GM12864 (cell line): Measurements from ENCODE around the gene RGR.

Experiments used
- DNase-seq: peaks from one replicate; pipeline ENCODE4 v3.0.0-alpha.2; 2011; ENCODE audit warnings: low read depth
- H3K4me3 ChIP-seq: 2 replicates; pipeline ENCODE4 v1.5.1; 2011; ENCODE audit warnings: mild to moderate bottlenecking, low read depth, low read length, control low read depth
- TF ChIP-seq, protein P1 (sequence below): IDR thresholded peaks from 2 replicates; pipeline ENCODE4 v1.5.1; 2011; ENCODE audit warnings: low read depth, mild to moderate bottlenecking, moderate library complexity, low read length, control low read depth, inconsistent platforms; ENCODE audit errors: missing control alignments

The RGR gene

DNA sequence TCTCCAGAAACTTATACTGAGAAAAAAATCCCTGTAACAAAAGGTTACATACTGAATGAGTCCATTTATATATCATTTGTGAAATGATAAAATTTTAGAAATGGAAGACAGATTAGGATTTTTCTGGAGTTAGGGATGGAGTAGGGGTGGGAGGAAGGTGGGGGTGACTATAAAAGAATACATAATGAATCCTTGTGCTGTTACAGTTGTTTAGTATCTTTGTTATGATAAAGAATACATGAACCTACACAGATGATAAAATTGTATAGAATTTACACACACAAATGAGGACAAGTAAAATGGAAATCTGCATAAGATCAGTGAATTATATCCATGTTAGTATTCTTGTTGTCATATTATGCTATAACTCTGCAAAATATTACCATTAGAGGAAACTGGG is 41.8 kb downstream of the RGR start:
- TF ChIP-seq, protein P1, sequence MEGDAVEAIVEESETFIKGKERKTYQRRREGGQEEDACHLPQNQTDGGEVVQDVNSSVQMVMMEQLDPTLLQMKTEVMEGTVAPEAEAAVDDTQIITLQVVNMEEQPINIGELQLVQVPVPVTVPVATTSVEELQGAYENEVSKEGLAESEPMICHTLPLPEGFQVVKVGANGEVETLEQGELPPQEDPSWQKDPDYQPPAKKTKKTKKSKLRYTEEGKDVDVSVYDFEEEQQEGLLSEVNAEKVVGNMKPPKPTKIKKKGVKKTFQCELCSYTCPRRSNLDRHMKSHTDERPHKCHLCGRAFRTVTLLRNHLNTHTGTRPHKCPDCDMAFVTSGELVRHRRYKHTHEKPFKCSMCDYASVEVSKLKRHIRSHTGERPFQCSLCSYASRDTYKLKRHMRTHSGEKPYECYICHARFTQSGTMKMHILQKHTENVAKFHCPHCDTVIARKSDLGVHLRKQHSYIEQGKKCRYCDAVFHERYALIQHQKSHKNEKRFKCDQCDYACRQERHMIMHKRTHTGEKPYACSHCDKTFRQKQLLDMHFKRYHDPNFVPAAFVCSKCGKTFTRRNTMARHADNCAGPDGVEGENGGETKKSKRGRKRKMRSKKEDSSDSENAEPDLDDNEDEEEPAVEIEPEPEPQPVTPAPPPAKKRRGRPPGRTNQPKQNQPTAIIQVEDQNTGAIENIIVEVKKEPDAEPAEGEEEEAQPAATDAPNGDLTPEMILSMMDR: no peak
- no peak overlapping the region for H3K4me3 ChIP-seq
- no peak for DNase-seq

DNA sequence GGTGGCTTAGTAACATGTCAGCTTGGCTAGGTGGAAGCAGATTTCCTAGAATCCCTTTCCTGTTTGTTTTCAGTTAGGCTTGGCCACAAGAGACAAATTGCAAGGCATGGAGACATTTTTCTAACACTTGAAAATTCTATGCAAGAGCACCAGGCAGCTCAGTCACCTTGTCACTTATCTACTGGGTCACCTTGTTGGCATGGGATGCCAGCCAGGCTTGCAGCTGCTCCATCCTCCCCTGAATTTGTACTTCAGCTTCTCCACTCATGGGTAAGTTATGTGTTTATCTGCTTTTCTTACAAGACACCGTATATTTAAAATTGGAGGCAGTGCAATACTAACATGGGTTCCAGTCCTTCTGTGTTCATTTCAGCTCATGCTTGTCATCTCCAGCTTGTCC is 43.3 kb downstream of the RGR start:
- no peak overlapping the region for H3K4me3 ChIP-seq
- TF ChIP-seq, protein P1: no peak
- DNase-seq: no peak

DNA sequence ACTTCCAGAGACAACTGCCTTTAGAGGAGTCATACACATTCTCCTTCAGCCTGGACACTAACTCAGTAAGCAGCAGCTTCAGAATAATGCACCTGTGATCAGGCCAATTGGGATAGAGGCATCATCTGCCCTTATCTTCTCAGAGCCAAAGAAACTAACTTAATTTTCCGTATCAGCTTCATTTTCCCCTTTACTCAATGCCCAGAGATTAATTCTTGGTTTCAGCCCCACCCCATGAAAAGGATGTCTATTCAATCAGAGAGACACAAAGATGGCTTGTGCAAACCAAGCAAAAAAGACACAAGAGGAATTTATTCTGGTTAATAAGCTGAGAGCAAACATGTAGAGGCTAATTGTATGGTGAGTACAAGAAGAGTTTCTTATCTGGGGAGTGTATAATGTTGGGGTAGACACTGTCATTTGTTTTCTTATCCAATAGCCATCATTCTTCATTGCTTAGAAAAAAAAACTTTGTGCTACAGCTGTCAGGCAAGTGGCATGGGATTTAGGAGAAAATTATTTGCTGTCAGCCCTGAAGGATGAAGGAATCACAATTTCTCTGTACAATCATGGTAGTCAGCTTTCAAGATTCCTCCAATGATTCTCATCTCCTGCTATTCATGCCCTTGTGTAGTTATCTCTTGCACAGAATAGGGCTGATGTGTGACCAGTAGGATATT is 44.8 kb downstream of the RGR start:
- DNase-seq: no peak
- TF ChIP-seq, protein P1: no peak
- H3K4me3 ChIP-seq: no peak overlapping the region

DNA sequence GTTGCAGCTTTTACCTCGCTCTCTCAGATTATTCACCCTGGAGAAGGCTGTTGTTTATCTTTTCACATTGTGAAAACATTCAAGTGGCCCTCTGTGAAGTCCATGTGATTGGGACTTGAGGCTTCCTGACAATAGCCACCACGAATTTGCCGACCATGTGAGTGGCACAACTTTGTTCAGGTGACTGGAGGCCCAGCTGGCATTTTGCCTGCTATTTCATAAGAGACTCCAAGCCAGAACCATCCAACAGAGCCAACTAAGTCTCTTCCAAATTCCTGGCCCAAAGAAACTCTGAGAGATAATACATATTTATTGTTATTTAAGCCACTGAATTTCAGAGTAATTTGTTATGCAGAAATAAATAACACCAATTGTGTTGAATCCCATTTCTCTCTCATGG is 45.4 kb downstream of the RGR start:
- H3K4me3 ChIP-seq: no peak overlapping the region
- TF ChIP-seq, protein P1: no peak
- no peak for DNase-seq

DNA sequence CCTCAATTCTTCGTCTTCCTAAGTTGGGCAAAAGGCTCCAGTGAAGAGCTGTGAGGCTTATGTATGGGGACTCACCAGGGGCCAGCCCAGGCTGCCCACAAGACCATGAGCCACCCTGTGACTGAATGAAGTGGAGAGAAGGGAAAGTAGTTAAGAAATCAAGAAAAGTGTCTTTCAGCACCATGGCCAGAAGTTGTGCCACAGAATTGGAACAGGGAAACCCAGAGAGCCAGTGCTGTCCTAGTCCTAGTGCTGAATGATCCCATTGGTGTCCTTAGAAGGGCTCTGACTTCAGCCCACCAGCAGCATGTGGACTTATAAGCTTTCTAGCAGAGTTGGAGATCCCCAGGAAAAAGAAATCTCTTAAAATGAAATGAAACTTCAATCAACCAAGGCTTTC is 46.5 kb downstream of the RGR start:
- no peak for DNase-seq
- H3K4me3 ChIP-seq: no peak overlapping the region
- TF ChIP-seq, protein P1: no peak

DNA sequence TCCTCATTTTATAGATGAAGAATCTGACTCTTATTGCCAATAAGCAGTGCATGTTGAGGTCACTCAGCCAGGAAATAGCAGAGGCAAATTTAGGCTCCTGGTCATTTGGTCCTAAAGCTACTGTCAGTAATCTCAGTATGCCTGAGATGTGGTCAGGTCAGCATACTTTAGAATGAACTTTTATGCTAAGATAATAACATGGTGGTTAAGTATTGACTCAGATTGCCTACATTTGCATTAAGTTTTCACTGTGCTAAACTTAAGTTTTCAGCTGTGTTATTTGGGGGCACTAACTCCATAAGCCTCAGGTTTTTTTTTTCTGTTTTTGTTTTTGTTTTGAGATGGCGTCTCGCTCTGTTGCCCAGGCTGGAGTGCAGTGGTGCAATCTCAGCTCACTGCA is 47.6 kb downstream of the RGR start:
- no peak overlapping the region for H3K4me3 ChIP-seq
- DNase-seq: no peak
- TF ChIP-seq, protein P1: no peak

DNA sequence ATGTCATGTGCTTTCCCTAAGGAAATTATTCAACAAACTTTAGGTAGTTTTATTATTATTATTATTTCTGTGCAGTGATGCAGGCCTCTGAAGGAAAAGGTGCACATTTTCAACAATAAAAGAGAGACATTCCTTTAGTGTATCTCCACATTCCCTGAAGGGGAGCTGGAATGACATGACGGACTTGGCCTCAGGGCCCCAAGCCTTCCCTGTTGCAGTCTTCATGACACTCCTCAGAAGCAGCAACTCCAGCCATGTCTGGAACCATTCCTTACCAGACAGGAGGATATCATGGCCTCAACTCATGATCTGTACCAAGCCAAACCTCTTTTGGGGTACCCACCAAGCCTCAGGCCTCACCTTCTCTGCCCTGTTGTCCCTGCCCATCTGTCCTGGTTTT is 48.3 kb downstream of the RGR start:
- DNase-seq: no peak
- H3K4me3 ChIP-seq: no peak overlapping the region

More for the DNA sequence above, 48.3 kb downstream of the RGR start:
- TF ChIP-seq, protein P1: no peak
